Hepatic stellate cell (primary cell): ENCODE results near the gene SZT2.
"Not testable (repeated sequence)": the region's sequence is repeated elsewhere in the genome, so short reads cannot be mapped to it uniquely, and the experiment has no call there.

ENCODE experiments used
- DNase-seq: peaks from one replicate; pipeline ENCODE4 v3.0.0; 2011; ENCODE audit warnings: low spot score

The SZT2 gene

GRCh38 chr1:43454270-43455011, 64.7 kb downstream of the SZT2 start:
- DNase-seq, result peak; percentile 86

GRCh38 chr1:43455213-43455889, 65.7 kb downstream of the SZT2 start:
- no peak for DNase-seq

GRCh38 chr1:43458379-43458778, 68.7 kb downstream of the SZT2 start:
- DNase-seq, result not testable (repeated sequence)

- DNase-seq, result no peak
These were observed 71.4 kb downstream of the SZT2 start for GRCh38 chr1:43460988-43461693.

- no peak for DNase-seq
These were observed 73.8 kb downstream of the SZT2 start for GRCh38 chr1:43463479-43463878.

- no peak for DNase-seq
These were observed 75.2 kb downstream of the SZT2 start for GRCh38 chr1:43464681-43465504.

GRCh38 chr1:43465505-43466067, 75.9 kb downstream of the SZT2 start:
- no peak for DNase-seq

- DNase-seq, result no peak
These were observed 76.7 kb downstream of the SZT2 start for GRCh38 chr1:43466403-43466802.

GRCh38 chr1:43468414-43468813, 78.7 kb downstream of the SZT2 start:
- no peak for DNase-seq

- no peak for DNase-seq
These were observed 80.2 kb downstream of the SZT2 start for GRCh38 chr1:43469932-43470331.

- no peak for DNase-seq
These were observed 82.4 kb downstream of the SZT2 start for GRCh38 chr1:43472087-43472462.

GRCh38 chr1:43472463-43473151, 82.9 kb downstream of the SZT2 start:
- DNase-seq, result peak; percentile 70

GRCh38 chr1:43473463-43473862, 83.8 kb downstream of the SZT2 start:
- DNase-seq, result no peak

GRCh38 chr1:43475611-43476401, 86.1 kb downstream of the SZT2 start:
- not testable (repeated sequence) for DNase-seq

- DNase-seq, result no peak
These were observed 88.0 kb downstream of the SZT2 start for GRCh38 chr1:43477716-43478115.

- DNase-seq, result no peak
These were observed 89.7 kb downstream of the SZT2 start for GRCh38 chr1:43479414-43479813.

GRCh38 chr1:43481491-43481890, 91.8 kb downstream of the SZT2 start:
- no peak for DNase-seq

GRCh38 chr1:43482215-43482614, 92.5 kb downstream of the SZT2 start:
- DNase-seq, result no peak

- DNase-seq, result no peak
These were observed 94.7 kb downstream of the SZT2 start for GRCh38 chr1:43484367-43484766.

GRCh38 chr1:43488165-43488564, 98.5 kb downstream of the SZT2 start:
- no peak for DNase-seq
